Fibroblast of the aortic adventitia (primary cell): ENCODE measurements around the gene GH1. TPM values are rescaled to one million over a fixed set of nuclear protein-coding genes. Genes with fewer than 3 reads are reported as not detected.

Source experiments
- DNase-seq: peaks from one replicate; pipeline ENCODE4 v3.0.0-alpha.2; 2010; ENCODE audit warnings: low read depth
- H3K4me3 ChIP-seq: 2 replicates; pipeline ENCODE4 v1.5.1; 2011; ENCODE audit warnings: low read depth, mild to moderate bottlenecking, control low read depth, low read length, moderate library complexity
- CTCF ChIP-seq: IDR thresholded peaks from 2 replicates; pipeline ENCODE4 v1.5.1; 2011; ENCODE audit warnings: mild to moderate bottlenecking, low read length, control low read depth, inconsistent platforms; ENCODE audit not compliant: insufficient read depth
- total RNA-seq: library from RNA; depleted of rRNA; stranded (reverse); fragments of >200 nt; gene quantifications from 2 replicates; pipeline ENCODE4 v1.2.3, GENCODE V29; 2012; ENCODE audit warnings: low replicate concordance

GH1 gene
- total RNA-seq, 1 donor, result not detected

- TF ChIP-seq CTCF, result no peak
- H3K4me3 ChIP-seq, result no peak overlapping the region
- DNase-seq, result no peak
Observed at GRCh38 chr17:63960006-63960405, 41.4 kb upstream of the GH1 start.

- DNase-seq, result peak; percentile 15
- no peak overlapping the region for H3K4me3 ChIP-seq
- no peak for TF ChIP-seq CTCF
Observed at GRCh38 chr17:63956296-63956920, 37.8 kb upstream of the GH1 start.

GRCh38 chr17:63955791-63956190 lies 37.2 kb upstream of the GH1 start:
- no peak overlapping the region for H3K4me3 ChIP-seq
- TF ChIP-seq CTCF, result no peak
- DNase-seq, result no peak

GRCh38 chr17:63955232-63955631 lies 36.6 kb upstream of the GH1 start:
- no peak overlapping the region for H3K4me3 ChIP-seq
- no peak for TF ChIP-seq CTCF
- no peak for DNase-seq

GRCh38 chr17:63954402-63955063 lies 35.9 kb upstream of the GH1 start:
- no peak overlapping the region for H3K4me3 ChIP-seq
- no peak for DNase-seq
- no peak for TF ChIP-seq CTCF

GRCh38 chr17:63950940-63951907 lies 32.6 kb upstream of the GH1 start:
- peak; percentile 9 for TF ChIP-seq CTCF
- no peak for DNase-seq
- no peak overlapping the region for H3K4me3 ChIP-seq
